GM23338 (cell line): ENCODE measurements around the gene AJUBA. TPM values are rescaled to one million over a fixed set of nuclear protein-coding genes. Genes with fewer than 3 reads are reported as not detected.

Source experiments
- ATAC-seq: fragments of 200-7000 bp; cut with Tn5 transposase; 3 replicates; pipeline ENCODE4 v1.9.1; 2020
- DNase-seq: peaks from one replicate; pipeline ENCODE4 v3.0.0-alpha.2; 2015; ENCODE audit warnings: low spot score
- H2AFZ ChIP-seq: fragments of 200-600 bp; sonication (generic); 2 replicates; pipeline ENCODE4 v1.8.0; 2016; ENCODE audit warnings: antibody characterized with exemption, mild to moderate bottlenecking, moderate library complexity
- H3F3A ChIP-seq: fragments of 200-600 bp; sonication (generic); replicated peaks from 2 replicates; pipeline ENCODE4 v1.8.0; 2017; ENCODE audit warnings: antibody characterized with exemption, mixed run types, low read depth
- H3K27ac ChIP-seq: fragments of 200-600 bp; sonication (generic); 2 replicates; pipeline ENCODE4 v1.6.1; 2016; ENCODE audit warnings: low read depth
- H3K27me3 ChIP-seq: fragments of 200-600 bp; sonication (generic); 2 replicates; pipeline ENCODE4 v1.8.0; 2016; ENCODE audit warnings: mild to moderate bottlenecking, mixed run types, moderate library complexity; ENCODE audit not compliant: insufficient read depth
- H3K36me3 ChIP-seq: fragments of 200-600 bp; sonication (generic); 2 replicates; pipeline ENCODE4 v1.8.0; 2016; ENCODE audit warnings: mild to moderate bottlenecking; ENCODE audit not compliant: insufficient read depth
- H3K4me1 ChIP-seq: fragments of 200-600 bp; sonication (generic); 2 replicates; pipeline ENCODE4 v1.8.0; 2016; ENCODE audit warnings: mild to moderate bottlenecking, moderate library complexity; ENCODE audit not compliant: insufficient read depth
- H3K4me2 ChIP-seq: fragments of 200-600 bp; sonication (generic); 2 replicates; pipeline ENCODE4 v1.7.1; 2017; ENCODE audit warnings: mixed run types
- H3K4me3 ChIP-seq: fragments of 200-600 bp; sonication (generic); 2 replicates; pipeline ENCODE4 v1.6.1; 2016; ENCODE audit warnings: mixed run types
- H3K79me2 ChIP-seq: fragments of 200-600 bp; sonication (generic); replicated peaks from 2 replicates; pipeline ENCODE4 v1.8.0; 2017; ENCODE audit warnings: mild to moderate bottlenecking; ENCODE audit not compliant: insufficient read depth
- H3K9me2 ChIP-seq: fragments of 200-600 bp; sonication (generic); 2 replicates; pipeline ENCODE4 v1.8.0; 2017; ENCODE audit not compliant: insufficient read depth
- H4K20me1 ChIP-seq: fragments of 200-600 bp; sonication (generic); replicated peaks from 2 replicates; pipeline ENCODE4 v1.8.0; 2017; ENCODE audit warnings: mild to moderate bottlenecking; ENCODE audit not compliant: insufficient read depth
- H3K27ac Mint-ChIP-seq: 2 replicates; pipeline ENCODE4 v1.8.0; 2020; ENCODE audit warnings: inconsistent platforms, mild to moderate bottlenecking, moderate library complexity, mixed read lengths
- H3K27me3 Mint-ChIP-seq: 3 replicates; pipeline ENCODE4 v1.8.0; 2022; ENCODE audit warnings: low read depth, mild to moderate bottlenecking, moderate library complexity, mixed read lengths, inconsistent platforms; ENCODE audit not compliant: insufficient read depth, poor library complexity
- H3K36me3 Mint-ChIP-seq: 3 replicates; pipeline ENCODE4 v1.8.0; 2021; ENCODE audit warnings: low read depth, mild to moderate bottlenecking, inconsistent platforms, moderate library complexity, mixed read lengths
- H3K4me1 Mint-ChIP-seq: 3 replicates; pipeline ENCODE4 v1.8.0; 2020; ENCODE audit warnings: mild to moderate bottlenecking, inconsistent platforms, mixed read lengths
- H3K4me3 Mint-ChIP-seq: 3 replicates; pipeline ENCODE4 v1.8.0; 2021; ENCODE audit warnings: moderate library complexity, mild to moderate bottlenecking, inconsistent platforms, mixed read lengths
- H3K9me3 Mint-ChIP-seq: 3 replicates; pipeline ENCODE4 v1.8.0; 2020; ENCODE audit warnings: moderate library complexity, mild to moderate bottlenecking, inconsistent platforms, mixed read lengths
- CREB1 ChIP-seq: fragments of 250-450 bp; sonication (Bioruptor Pico); IDR thresholded peaks from 2 replicates; pipeline ENCODE4 v1.5.0; 2020; ENCODE audit warnings: low read depth, mild to moderate bottlenecking, moderate library complexity
- EZH2phosphoT487 ChIP-seq: fragments of 200-600 bp; sonication (generic); IDR thresholded peaks from one replicate; pipeline ENCODE4 v1.8.1; 2018; ENCODE audit warnings: antibody characterized with exemption; ENCODE audit not compliant: unreplicated experiment
- JUNB ChIP-seq: IDR thresholded peaks from one replicate; pipeline ENCODE4 v1.6.1; 2016; ENCODE audit warnings: antibody characterized with exemption; ENCODE audit not compliant: unreplicated experiment
- NANOG ChIP-seq: IDR thresholded peaks from 2 replicates; pipeline ENCODE4 v1.6.1; 2016; ENCODE audit warnings: antibody characterized with exemption, borderline replicate concordance
- ZNF114 ChIP-seq: fragments of 250-450 bp; sonication (Bioruptor Pico); IDR thresholded peaks from 2 replicates; pipeline ENCODE4 v1.5.0; 2020; ENCODE audit warnings: mild to moderate bottlenecking, moderate library complexity
- ZNF331 ChIP-seq: fragments of 250-450 bp; sonication (Bioruptor Pico); IDR thresholded peaks from 2 replicates; pipeline ENCODE4 v1.5.0; 2020; ENCODE audit warnings: low read depth, mild to moderate bottlenecking, moderate library complexity
- polyA plus RNA-seq: library from polyadenylated mRNA; unstranded; fragments of >200 nt; fragmentation: Nextera tagmentation; extraction: Ambion mirVana; gene quantifications from 2 replicates; pipeline ENCODE4 v1.2.1, GENCODE V29; 2016
- total RNA-seq: library from RNA; depleted of rRNA; stranded (reverse); fragments of >200 nt; shearing (Covaris generic); gene quantifications from 2 replicates; pipeline ENCODE4 v1.2.3, GENCODE V29; 2014
- TF ChIP-seq, protein P1 (sequence below): IDR thresholded peaks from one replicate; pipeline ENCODE4 v1.6.1; 2018; ENCODE audit warnings: antibody characterized with exemption; ENCODE audit not compliant: unreplicated experiment
- TF ChIP-seq, protein P2 (sequence below), 2 experiments: fragments of 200-600 bp in 1 of 2; sonication (generic) in 1 of 2; conservative IDR thresholded peaks; 2 replicates each; pipeline versions ENCODE4 v1.5.1 to v1.6.1; 2016 to 2017; ENCODE audit warnings: antibody characterized with exemption in 2 of 2, low read depth in 2 of 2, mild to moderate bottlenecking in 2 of 2, moderate library complexity in 1 of 2
- TF ChIP-seq, protein P3 (sequence below): fragments of 250-450 bp; sonication (Bioruptor Pico); IDR thresholded peaks from 2 replicates; pipeline ENCODE4 v1.5.0; 2020; ENCODE audit warnings: mild to moderate bottlenecking, moderate library complexity
- TF ChIP-seq, protein P4 (sequence below): IDR thresholded peaks from 2 replicates; pipeline ENCODE4 v1.6.1; 2016; ENCODE audit warnings: antibody characterized with exemption

The AJUBA gene
- total and polyA plus RNA-seq, 2 experiments from 2014 or later = 11.8 to 55.9 TPM

DNA sequence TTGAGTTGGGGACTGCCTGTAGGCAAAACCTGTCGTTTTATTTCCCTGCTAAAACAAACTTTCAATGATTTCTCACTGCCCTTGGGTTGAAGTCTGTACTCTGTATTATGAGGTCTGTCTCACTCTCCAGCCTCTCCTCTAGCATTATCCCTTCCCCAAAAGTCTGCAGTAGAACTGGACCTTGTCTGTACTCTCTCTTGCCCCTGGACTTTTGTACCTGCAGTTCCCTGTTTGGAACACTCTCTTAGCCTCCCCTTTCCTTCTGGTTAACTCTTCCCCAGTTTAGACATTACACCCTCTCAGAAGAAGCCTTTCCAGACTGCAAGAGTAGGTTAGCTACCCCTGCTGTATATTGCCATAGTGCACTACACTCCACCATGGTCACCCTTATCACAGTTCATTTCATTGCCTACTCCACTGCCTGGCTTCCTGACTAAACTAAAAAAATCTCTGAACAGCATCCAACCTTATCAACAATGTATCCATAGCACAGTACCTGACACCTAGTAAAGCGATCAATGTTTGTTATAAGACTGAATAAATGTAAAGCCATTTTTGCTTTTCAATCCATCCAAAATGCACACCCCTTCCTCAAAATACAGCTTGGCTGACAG is 3.6 kb upstream of the AJUBA start (continued):
- TF ChIP-seq ZNF114 (CRISPR knock-in tag) (no peak), ZNF331 (CRISPR knock-in tag) (no peak), NANOG (no peak), EZH2phosphoT487 (no peak)
- TF ChIP-seq, protein P1, sequence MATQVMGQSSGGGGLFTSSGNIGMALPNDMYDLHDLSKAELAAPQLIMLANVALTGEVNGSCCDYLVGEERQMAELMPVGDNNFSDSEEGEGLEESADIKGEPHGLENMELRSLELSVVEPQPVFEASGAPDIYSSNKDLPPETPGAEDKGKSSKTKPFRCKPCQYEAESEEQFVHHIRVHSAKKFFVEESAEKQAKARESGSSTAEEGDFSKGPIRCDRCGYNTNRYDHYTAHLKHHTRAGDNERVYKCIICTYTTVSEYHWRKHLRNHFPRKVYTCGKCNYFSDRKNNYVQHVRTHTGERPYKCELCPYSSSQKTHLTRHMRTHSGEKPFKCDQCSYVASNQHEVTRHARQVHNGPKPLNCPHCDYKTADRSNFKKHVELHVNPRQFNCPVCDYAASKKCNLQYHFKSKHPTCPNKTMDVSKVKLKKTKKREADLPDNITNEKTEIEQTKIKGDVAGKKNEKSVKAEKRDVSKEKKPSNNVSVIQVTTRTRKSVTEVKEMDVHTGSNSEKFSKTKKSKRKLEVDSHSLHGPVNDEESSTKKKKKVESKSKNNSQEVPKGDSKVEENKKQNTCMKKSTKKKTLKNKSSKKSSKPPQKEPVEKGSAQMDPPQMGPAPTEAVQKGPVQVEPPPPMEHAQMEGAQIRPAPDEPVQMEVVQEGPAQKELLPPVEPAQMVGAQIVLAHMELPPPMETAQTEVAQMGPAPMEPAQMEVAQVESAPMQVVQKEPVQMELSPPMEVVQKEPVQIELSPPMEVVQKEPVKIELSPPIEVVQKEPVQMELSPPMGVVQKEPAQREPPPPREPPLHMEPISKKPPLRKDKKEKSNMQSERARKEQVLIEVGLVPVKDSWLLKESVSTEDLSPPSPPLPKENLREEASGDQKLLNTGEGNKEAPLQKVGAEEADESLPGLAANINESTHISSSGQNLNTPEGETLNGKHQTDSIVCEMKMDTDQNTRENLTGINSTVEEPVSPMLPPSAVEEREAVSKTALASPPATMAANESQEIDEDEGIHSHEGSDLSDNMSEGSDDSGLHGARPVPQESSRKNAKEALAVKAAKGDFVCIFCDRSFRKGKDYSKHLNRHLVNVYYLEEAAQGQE = no peak

DNA sequence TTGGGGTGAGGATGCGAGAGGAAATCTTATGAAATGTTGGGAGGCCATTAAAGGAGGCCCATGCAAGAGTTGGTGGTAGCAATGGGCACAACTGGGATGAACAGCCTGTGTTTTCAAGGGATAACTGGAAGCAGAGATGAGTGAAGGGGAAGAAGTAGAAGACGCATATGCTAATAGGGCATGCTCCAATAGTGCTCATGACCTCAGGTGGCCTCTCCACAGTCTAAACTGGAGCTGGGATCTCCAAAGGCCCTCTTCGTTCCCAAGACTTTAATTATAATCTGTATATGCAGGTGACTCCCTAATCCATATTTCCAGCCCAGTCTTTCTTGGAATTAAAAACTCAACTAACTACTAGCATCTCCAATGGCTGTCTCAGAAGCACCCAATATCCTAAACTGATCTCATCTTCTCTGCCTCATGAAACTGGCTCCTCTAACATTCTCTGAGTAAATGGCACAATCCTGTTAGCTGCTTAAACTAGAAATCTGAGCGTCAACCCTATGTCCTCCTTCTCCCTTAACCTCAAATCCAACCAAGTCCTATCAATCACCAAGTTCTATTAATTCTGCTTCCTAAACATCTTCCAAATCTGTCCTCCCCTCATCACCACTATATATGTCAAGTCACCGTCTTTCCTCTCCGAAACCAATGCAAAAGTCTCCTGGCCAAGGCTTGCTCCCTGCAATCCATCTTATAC is 2.8 kb upstream of the AJUBA start:
- H3K27ac Mint-ChIP-seq = no peak overlapping the region
- Histone ChIP-seq H3F3A (peaks cover 9% of the 10 kb centered on the region), H4K20me1 (no peaks in the 10 kb centered on the region; the same call in 1 of the 2 replicates), H3K79me2 (peaks cover 17% of the 10 kb centered on the region), H3K9me2 (no peaks in the 10 kb centered on the region), H2AFZ (no peak overlapping the region), H3K27me3 (peaks cover 16% of the 10 kb centered on the region), H3K4me1 (peaks cover 8% of the 10 kb centered on the region; the same call in 1 of the 2 replicates), H3K4me3 (no peak overlapping the region), H3K4me2 (no peak overlapping the region), H3K27ac (no peak overlapping the region), H3K36me3 (no peaks in the 10 kb centered on the region)
- DNase-seq = no peak
- H3K36me3 Mint-ChIP-seq = peaks cover 16% of the 10 kb centered on the region
- no peak for ATAC-seq
- peaks cover 6% of the 10 kb centered on the region for H3K4me1 Mint-ChIP-seq
- H3K4me3 Mint-ChIP-seq = no peak overlapping the region; the same call in 2 of the 3 replicates
- peaks cover 14% of the 10 kb centered on the region; the same call in 2 of the 3 replicates for H3K9me3 Mint-ChIP-seq
- H3K27me3 Mint-ChIP-seq = peaks cover 8% of the 10 kb centered on the region
- TF ChIP-seq, protein P2, sequence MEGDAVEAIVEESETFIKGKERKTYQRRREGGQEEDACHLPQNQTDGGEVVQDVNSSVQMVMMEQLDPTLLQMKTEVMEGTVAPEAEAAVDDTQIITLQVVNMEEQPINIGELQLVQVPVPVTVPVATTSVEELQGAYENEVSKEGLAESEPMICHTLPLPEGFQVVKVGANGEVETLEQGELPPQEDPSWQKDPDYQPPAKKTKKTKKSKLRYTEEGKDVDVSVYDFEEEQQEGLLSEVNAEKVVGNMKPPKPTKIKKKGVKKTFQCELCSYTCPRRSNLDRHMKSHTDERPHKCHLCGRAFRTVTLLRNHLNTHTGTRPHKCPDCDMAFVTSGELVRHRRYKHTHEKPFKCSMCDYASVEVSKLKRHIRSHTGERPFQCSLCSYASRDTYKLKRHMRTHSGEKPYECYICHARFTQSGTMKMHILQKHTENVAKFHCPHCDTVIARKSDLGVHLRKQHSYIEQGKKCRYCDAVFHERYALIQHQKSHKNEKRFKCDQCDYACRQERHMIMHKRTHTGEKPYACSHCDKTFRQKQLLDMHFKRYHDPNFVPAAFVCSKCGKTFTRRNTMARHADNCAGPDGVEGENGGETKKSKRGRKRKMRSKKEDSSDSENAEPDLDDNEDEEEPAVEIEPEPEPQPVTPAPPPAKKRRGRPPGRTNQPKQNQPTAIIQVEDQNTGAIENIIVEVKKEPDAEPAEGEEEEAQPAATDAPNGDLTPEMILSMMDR (conservative IDR thresholded peaks at IDR 0.05; ENCODE audit: low read depth in 2 of 2) = no peak
- TF ChIP-seq JUNB (no peak), NANOG (no peak), CREB1 (CRISPR knock-in tag) (no peak)
- TF ChIP-seq, protein P3, sequence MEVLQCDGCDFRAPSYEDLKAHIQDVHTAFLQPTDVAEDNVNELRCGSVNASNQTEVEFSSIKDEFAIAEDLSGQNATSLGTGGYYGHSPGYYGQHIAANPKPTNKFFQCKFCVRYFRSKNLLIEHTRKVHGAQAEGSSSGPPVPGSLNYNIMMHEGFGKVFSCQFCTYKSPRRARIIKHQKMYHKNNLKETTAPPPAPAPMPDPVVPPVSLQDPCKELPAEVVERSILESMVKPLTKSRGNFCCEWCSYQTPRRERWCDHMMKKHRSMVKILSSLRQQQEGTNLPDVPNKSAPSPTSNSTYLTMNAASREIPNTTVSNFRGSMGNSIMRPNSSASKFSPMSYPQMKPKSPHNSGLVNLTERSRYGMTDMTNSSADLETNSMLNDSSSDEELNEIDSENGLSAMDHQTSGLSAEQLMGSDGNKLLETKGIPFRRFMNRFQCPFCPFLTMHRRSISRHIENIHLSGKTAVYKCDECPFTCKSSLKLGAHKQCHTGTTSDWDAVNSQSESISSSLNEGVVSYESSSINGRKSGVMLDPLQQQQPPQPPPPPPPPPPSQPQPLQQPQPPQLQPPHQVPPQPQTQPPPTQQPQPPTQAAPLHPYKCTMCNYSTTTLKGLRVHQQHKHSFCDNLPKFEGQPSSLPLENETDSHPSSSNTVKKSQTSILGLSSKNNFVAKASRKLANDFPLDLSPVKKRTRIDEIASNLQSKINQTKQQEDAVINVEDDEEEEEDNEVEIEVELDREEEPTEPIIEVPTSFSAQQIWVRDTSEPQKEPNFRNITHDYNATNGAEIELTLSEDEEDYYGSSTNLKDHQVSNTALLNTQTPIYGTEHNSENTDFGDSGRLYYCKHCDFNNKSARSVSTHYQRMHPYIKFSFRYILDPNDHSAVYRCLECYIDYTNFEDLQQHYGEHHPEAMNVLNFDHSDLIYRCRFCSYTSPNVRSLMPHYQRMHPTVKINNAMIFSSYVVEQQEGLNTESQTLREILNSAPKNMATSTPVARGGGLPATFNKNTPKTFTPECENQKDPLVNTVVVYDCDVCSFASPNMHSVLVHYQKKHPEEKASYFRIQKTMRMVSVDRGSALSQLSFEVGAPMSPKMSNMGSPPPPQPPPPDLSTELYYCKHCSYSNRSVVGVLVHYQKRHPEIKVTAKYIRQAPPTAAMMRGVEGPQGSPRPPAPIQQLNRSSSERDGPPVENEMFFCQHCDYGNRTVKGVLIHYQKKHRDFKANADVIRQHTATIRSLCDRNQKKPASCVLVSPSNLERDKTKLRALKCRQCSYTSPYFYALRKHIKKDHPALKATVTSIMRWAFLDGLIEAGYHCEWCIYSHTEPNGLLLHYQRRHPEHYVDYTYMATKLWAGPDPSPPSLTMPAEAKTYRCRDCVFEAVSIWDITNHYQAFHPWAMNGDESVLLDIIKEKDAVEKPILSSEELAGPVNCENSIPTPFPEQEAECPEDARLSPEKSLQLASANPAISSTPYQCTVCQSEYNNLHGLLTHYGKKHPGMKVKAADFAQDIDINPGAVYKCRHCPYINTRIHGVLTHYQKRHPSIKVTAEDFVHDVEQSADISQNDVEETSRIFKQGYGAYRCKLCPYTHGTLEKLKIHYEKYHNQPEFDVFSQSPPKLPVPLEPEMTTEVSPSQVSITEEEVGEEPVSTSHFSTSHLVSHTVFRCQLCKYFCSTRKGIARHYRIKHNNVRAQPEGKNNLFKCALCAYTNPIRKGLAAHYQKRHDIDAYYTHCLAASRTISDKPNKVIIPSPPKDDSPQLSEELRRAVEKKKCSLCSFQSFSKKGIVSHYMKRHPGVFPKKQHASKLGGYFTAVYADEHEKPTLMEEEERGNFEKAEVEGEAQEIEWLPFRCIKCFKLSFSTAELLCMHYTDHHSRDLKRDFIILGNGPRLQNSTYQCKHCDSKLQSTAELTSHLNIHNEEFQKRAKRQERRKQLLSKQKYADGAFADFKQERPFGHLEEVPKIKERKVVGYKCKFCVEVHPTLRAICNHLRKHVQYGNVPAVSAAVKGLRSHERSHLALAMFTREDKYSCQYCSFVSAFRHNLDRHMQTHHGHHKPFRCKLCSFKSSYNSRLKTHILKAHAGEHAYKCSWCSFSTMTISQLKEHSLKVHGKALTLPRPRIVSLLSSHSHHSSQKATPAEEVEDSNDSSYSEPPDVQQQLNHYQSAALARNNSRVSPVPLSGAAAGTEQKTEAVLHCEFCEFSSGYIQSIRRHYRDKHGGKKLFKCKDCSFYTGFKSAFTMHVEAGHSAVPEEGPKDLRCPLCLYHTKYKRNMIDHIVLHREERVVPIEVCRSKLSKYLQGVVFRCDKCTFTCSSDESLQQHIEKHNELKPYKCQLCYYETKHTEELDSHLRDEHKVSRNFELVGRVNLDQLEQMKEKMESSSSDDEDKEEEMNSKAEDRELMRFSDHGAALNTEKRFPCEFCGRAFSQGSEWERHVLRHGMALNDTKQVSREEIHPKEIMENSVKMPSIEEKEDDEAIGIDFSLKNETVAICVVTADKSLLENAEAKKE (CRISPR knock-in tag) = no peak
- TF ChIP-seq, protein P4, sequence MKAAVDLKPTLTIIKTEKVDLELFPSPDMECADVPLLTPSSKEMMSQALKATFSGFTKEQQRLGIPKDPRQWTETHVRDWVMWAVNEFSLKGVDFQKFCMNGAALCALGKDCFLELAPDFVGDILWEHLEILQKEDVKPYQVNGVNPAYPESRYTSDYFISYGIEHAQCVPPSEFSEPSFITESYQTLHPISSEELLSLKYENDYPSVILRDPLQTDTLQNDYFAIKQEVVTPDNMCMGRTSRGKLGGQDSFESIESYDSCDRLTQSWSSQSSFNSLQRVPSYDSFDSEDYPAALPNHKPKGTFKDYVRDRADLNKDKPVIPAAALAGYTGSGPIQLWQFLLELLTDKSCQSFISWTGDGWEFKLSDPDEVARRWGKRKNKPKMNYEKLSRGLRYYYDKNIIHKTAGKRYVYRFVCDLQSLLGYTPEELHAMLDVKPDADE = no peak
